Psoas muscle (tissue), 8 donors: ENCODE measurements around the gene TH. TPM values are rescaled to one million over a fixed set of nuclear protein-coding genes. Genes with fewer than 3 reads are reported as not detected.
"Not testable (repeated sequence)": the region's sequence is repeated elsewhere in the genome, so short reads cannot be mapped to it uniquely, and the experiment has no call there.

Source experiments
- ATAC-seq, 4 donors: fragments of 200-7000 bp; cut with Tn5 transposase; one replicate each; pipeline ENCODE4 v1.9.1; 2020; ENCODE audit warnings: moderate library complexity in 3 of 4, mild to moderate bottlenecking in 2 of 4
- DNase-seq, 2 donors: peaks; one replicate each; pipeline ENCODE4 v3.0.0-alpha.2; 2020
- H3K27ac ChIP-seq: fragments of 200-600 bp; one replicate; pipeline ENCODE4 v1.8.0; 2022
- H3K27me3 ChIP-seq, 3 donors: fragments of 200-600 bp in 1 of 3; one replicate each; pipeline versions ENCODE4 v1.6.1 to v1.8.0; 2013 to 2022; ENCODE audit warnings: low read length in 2 of 3, mild to moderate bottlenecking in 2 of 3, moderate library complexity in 1 of 3; ENCODE audit not compliant: insufficient read depth in 3 of 3
- H3K36me3 ChIP-seq, 2 donors: fragments of 200-600 bp in 1 of 2; one replicate each; pipeline versions ENCODE4 v1.6.1 to v1.8.0; 2013 to 2022; ENCODE audit warnings: low read depth in 1 of 2, mild to moderate bottlenecking in 1 of 2, moderate library complexity in 1 of 2; ENCODE audit not compliant: insufficient read depth in 1 of 2
- H3K4me1 ChIP-seq: fragments of 200-600 bp; one replicate; pipeline ENCODE4 v1.8.0; 2022
- H3K4me3 ChIP-seq: fragments of 200-600 bp; one replicate; pipeline ENCODE4 v1.8.0; 2022; ENCODE audit warnings: mild to moderate bottlenecking
- H3K9me3 ChIP-seq: fragments of 200-600 bp; one replicate; pipeline ENCODE4 v1.8.0; 2022
- WGBS, 3 donors: extraction: QIAGEN DNeasy Blood & Tissue Kit; methylation state at CpG; one replicate each; pipeline versions ENCODE4 v1.1.6 to v1.1.7; 2013; 5-methylcytosine and 5-hydroxymethylcytosine counted together
- intact Hi-C, 2 donors: fragments of 100-400 bp; cut with DNase I; formaldehyde crosslinking; loops; one replicate each; pipeline versions ENCODE4 v1.11.0 to v1.14.2; 2022
- polyA plus RNA-seq, 3 donors: library from polyadenylated mRNA; stranded (reverse); fragments of 200-250 nt; gene quantifications; one replicate each; pipeline ENCODE4 v1.2.3, GENCODE V29; 2013
- total RNA-seq, 4 donors: library from RNA; stranded (reverse); fragmentation: NEBNext Ultra II Directional in 2 of 4; extraction: Animal tissue kit (Norgen Biotek cat#: 25700) in 2 of 4; gene quantifications; one replicate each; pipeline versions ENCODE4 v1.2.1 to v1.2.4, GENCODE V29; 2021 to 2023
- TF ChIP-seq, protein P1 (sequence below): fragments of 200-600 bp; IDR thresholded peaks from one replicate; pipeline ENCODE4 v1.8.0; 2022; ENCODE audit warnings: antibody characterized with exemption
- donor health status: healthy with polysubstance abuse.
- donor health status: DM: no; HTN: no; CAD: no; lungs with moderate emphysema.
- donor health status: Bipolar disorder and iron deficiency.
- donor health status: healthy.
- donor health status: DM: yes; HTN: yes; CAD: no.
- donor health status: DM: no; HTN: no; CAD: no.
- donor health status: DM: no; HTN: no; CAD: no.
- donor health status: DM: yes; HTN: yes; CAD: no.

The TH gene
- total and polyA plus RNA-seq, 7 donors = 0.16 to 0.34 TPM; not detected in 5

DNA sequence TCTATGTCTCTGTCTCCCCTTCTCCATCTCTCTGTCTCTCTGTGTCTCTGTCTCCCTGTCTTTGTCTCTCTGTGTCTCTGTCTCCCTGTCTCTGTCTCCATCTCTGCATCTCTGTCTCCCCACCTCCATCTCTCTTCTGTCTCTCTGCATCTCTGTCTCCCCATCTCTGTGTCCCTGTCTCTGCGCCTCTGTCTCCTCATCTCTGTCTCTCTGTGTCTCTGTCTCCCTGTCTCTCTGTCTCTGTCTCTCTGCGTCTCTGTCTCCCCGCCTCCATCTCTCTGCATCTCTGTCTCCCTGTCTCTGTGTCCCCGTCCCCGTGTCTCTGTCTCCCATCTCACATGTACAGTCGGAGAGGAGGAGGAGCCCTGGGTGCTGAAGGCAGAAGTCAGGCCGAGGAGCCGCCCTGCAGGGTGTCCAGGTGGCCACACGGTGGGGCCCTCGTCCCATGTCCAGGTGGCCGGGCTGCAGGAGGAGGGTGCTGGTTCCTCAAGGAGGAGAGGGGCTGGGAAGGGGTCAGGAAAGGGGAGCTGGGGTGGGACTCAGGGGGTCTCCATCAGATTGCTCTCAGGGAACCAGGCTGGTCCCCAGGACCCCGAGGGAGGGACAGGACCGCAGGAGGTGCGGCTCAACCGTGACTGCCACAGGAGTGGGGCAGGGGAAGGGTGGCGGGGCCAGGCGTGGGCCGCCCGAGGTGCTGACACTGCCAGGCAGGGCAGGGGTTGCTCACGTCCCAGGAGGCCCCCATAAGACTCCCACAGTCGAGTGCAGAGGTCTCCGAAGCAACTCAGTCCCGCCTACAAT is 25.6 kb upstream of the TH start:
- H3K4me1 ChIP-seq = no peaks in the 10 kb centered on the region
- no peaks in the 10 kb centered on the region for H3K9me3 ChIP-seq
- DNase-seq (peak; percentile 62 to 79), ATAC-seq (peak; percentile 68 to 79 (median 74))
- TF ChIP-seq, protein P1, sequence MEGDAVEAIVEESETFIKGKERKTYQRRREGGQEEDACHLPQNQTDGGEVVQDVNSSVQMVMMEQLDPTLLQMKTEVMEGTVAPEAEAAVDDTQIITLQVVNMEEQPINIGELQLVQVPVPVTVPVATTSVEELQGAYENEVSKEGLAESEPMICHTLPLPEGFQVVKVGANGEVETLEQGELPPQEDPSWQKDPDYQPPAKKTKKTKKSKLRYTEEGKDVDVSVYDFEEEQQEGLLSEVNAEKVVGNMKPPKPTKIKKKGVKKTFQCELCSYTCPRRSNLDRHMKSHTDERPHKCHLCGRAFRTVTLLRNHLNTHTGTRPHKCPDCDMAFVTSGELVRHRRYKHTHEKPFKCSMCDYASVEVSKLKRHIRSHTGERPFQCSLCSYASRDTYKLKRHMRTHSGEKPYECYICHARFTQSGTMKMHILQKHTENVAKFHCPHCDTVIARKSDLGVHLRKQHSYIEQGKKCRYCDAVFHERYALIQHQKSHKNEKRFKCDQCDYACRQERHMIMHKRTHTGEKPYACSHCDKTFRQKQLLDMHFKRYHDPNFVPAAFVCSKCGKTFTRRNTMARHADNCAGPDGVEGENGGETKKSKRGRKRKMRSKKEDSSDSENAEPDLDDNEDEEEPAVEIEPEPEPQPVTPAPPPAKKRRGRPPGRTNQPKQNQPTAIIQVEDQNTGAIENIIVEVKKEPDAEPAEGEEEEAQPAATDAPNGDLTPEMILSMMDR = peak; percentile 70
- 37 to 40% (median 37%) methylated on average over 23 of the region's 23 CpGs for WGBS, 3 donors
- H3K36me3 ChIP-seq = no peaks in the 10 kb centered on the region
- H3K4me3 ChIP-seq = no peak overlapping the region
- intact Hi-C loops = loop anchor here (1.0 to 10.0 kb wide), 4 partner anchors 108 to 335 kb away; partner anchors contain the start of genes C11orf21 (in 1 of the 2) and TSPAN32 (in 1 of the 2)
- peaks cover 0 to 30% (median 5%) of the 10 kb centered on the region in 3 donors for H3K27me3 ChIP-seq
- no peak overlapping the region for H3K27ac ChIP-seq

DNA sequence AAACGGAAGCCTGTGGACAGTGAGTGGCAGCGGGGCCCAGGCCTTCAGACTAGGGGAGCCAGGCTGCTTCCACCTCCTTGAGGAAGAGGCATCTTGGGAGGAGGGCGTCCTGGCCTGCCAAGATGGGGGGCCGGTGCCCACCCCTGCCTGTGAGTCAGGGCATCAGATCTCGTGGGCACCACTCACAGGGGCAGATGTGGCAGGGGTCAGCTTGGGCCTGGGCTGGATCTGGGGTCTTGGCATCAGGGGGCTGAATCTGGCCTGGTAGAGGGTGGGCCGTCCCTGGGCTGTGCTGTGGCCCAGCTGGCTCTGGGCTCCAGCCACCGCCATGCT is 24.1 kb upstream of the TH start:
- no peaks in the 10 kb centered on the region for H3K4me1 ChIP-seq
- peaks cover 0 to 45% (median 8%) of the 10 kb centered on the region in 3 donors for H3K27me3 ChIP-seq
- H3K27ac ChIP-seq = no peak overlapping the region
- TF ChIP-seq, protein P1 = no peak
- no peak overlapping the region for H3K4me3 ChIP-seq
- ATAC-seq (no peak), DNase-seq (no peak)
- no peaks in the 10 kb centered on the region for H3K9me3 ChIP-seq
- intact Hi-C loops = loop anchor here (5.0 to 10.0 kb wide), 3 partner anchors 109 to 337 kb away; partner anchors contain the start of genes C11orf21 (in 1 of the 2) and TSPAN32 (in 1 of the 2)
- no peaks in the 10 kb centered on the region for H3K36me3 ChIP-seq
- 76 to 87% (median 84%) methylated on average over 6 to 7 of the region's 7 CpGs for WGBS, 3 donors

DNA sequence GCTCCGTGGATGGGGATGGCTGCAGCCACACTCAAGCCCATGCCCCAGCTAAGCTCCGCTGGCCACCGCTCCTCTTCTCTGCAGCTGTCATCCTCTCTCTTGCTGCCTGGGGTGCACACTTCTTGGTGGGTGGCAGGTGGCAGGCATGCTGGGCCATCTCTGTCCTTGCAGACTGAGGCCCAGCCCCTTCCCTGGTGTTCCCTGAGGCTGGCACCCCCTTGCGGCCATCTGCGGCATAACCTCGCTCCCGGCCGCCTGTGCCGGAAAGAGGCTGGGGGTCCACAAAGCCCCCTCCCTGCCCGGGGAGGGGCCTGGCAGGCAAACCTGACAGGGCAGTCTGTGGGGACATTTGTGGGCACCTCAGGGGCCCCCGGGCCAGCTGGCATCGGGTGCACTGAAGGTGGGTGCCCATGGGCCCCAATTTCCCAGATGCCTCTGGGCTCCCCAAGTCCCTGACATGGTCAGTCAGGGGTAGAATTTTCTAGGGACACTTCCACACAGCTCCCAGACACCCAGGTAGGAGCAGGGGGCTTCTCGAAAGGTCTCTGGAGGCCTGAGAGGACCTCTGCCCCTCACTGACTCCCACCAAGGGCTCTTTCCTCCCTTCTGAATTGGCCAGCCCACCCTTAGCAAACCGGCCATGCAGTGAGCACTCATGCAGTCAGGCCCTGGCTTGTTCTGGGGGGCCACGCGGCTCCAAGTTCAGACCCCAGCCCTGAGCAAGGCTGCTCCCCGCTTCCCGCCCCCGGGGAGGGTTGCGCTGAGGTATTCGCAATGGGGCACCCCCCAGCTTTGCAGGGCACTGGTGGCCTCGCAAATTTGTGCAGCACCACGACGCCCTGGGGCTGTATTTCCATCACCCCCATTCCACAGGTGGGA is 23.5 kb upstream of the TH start:
- Histone ChIP-seq H3K27ac (no peak overlapping the region), H3K27me3 (peaks cover 0 to 51% (median 10%) of the 10 kb centered on the region in 3 donors), H3K4me1 (no peaks in the 10 kb centered on the region), H3K36me3 (no peaks in the 10 kb centered on the region), H3K4me3 (no peak overlapping the region), H3K9me3 (no peaks in the 10 kb centered on the region)
- TF ChIP-seq, protein P1 = peak; percentile 60
- no peak for DNase-seq
- no peak for ATAC-seq
- intact Hi-C loops = loop anchor here (5.0 to 10.0 kb wide), 3 partner anchors 110 to 337 kb away; partner anchors contain the start of genes C11orf21 (in 1 of the 2) and TSPAN32 (in 1 of the 2)
- WGBS, 3 donors = 44 to 50% (median 46%) methylated on average over 24 of the region's 24 CpGs

DNA sequence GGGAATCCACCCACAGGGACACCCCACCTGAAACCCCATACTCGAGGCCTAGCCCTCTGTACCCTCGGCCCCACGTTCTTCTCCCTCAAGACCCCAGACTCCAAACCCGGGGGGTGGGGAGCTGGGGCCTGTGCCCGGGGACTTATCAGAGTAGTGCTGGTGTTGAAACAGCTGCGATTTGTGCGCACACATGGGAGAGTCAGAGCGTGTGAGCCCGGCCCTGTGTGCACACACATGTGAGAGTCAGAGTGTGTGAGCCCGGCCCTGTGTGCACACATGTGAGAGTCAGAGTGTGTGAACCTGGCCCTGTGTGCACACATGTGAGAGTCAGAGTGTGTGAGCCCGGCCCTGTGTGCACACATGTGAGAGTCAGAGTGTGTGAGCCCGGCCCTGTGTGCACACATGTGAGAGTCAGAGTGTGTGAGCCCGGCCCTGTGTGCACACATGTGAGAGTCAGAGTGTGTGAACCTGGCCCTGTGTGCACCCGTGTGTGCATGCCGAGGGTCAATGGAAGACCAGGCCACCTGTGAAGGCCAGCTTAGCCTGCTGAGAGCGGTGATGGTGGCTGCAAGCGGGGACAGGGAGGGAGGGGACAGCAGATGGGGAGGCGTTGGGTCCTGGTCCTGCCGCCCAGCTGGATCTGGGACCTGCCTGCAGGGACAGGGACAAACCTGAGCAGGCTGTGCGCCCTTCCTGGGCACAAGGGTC is 22.4 kb upstream of the TH start:
- H3K4me3 ChIP-seq, H3K36me3 ChIP-seq, H3K9me3 ChIP-seq, DNase-seq, H3K27ac ChIP-seq, H3K4me1 ChIP-seq, ATAC-seq: not testable (repeated sequence)
- H3K27me3 ChIP-seq = peaks cover 0 to 58% (median 10%) of the 10 kb centered on the region in 3 donors
- WGBS, 3 donors = 61 to 70% (median 62%) methylated on average over 16 of the region's 20 CpGs
- intact Hi-C loops = loop anchor here in 1 of 2 donors (10.0 kb wide), 1 partner anchor 111 kb away; the partner anchor contains the start of genes C11orf21 and TSPAN32
